DOHH2 (cell line): ENCODE results near the gene RAB39B.

Source experiments
- CTCF ChIP-seq: fragments of 200-600 bp; sonication (generic); IDR thresholded peaks from one replicate; pipeline ENCODE4 v1.5.1; 2014; ENCODE audit warnings: antibody characterized with exemption, mild to moderate bottlenecking, low read depth, low read length; ENCODE audit not compliant: poor library complexity, severe bottlenecking
- EZH2phosphoT487 ChIP-seq: fragments of 200-600 bp; sonication (generic); IDR thresholded peaks from 2 replicates; pipeline ENCODE4 v1.6.1; 2017; ENCODE audit warnings: borderline replicate concordance, mild to moderate bottlenecking, antibody characterized with exemption, low read length, moderate library complexity, mixed read lengths

GRCh38 chrX:155279873-155280272 lies 15.6 kb upstream of the RAB39B start:
- TF ChIP-seq CTCF (no peak), EZH2phosphoT487 (no peak)
